GM18873 (cell line): Measurements from ENCODE around the gene C15orf40.
A peak's percentile ranks its signal among the peaks of the same experiment; 100 is the strongest.
"Not testable (repeated sequence)": the region's sequence is repeated elsewhere in the genome, so short reads cannot be mapped to it uniquely, and the experiment has no call there.

Experiments used
- ATAC-seq: cut with Tn5 transposase; IDR thresholded peaks from one replicate; pipeline ENCODE4 v1.9.1; 2021; ENCODE audit warnings: mild to moderate bottlenecking, moderate library complexity, moderate number of reproducible peaks; ENCODE audit not compliant: unreplicated experiment, low FRiP score

The C15orf40 gene

GRCh38 chr15:83011271-83012075, at the start of gene C15orf40:
Gene C15orf40 (minus strand): TSS chr15:83011639. CDS start chr15:83011607, 32 bp downstream.
- peak; percentile 82 for ATAC-seq

GRCh38 chr15:83057696-83058376, 46.4 kb upstream of the C15orf40 start:
- no peak for ATAC-seq

- no peak for ATAC-seq
Measured at GRCh38 chr15:83057002-83057401, 45.6 kb upstream of the C15orf40 start.

- no peak for ATAC-seq
Measured at GRCh38 chr15:83053151-83053550, 41.7 kb upstream of the C15orf40 start.

- ATAC-seq: no peak
Measured at GRCh38 chr15:83046558-83047127, 35.2 kb upstream of the C15orf40 start.

GRCh38 chr15:83044156-83044555, 32.7 kb upstream of the C15orf40 start:
- no peak for ATAC-seq

- ATAC-seq: no peak
Measured at GRCh38 chr15:83039206-83039605, 27.8 kb upstream of the C15orf40 start.

- ATAC-seq: no peak
Measured at GRCh38 chr15:83036253-83036652, 24.8 kb upstream of the C15orf40 start.

- not testable (repeated sequence) for ATAC-seq
Measured at GRCh38 chr15:83031234-83031633, 19.8 kb upstream of the C15orf40 start.

- ATAC-seq: no peak
Measured at GRCh38 chr15:83030021-83030420, 18.6 kb upstream of the C15orf40 start.

GRCh38 chr15:83018436-83018835, 7.0 kb upstream of the C15orf40 start:
- no peak for ATAC-seq

- ATAC-seq: no peak
Measured at GRCh38 chr15:83016906-83017305, 5.5 kb upstream of the C15orf40 start.

GRCh38 chr15:83015361-83015760, 3.9 kb upstream of the C15orf40 start:
- ATAC-seq: no peak

- no peak for ATAC-seq
Measured at GRCh38 chr15:83014205-83014653, 2.8 kb upstream of the C15orf40 start.

GRCh38 chr15:83012636-83013035, 1.2 kb upstream of the C15orf40 start:
- ATAC-seq: no peak

- ATAC-seq: no peak
Measured at GRCh38 chr15:83012076-83012426, 612 bp upstream of the C15orf40 start.

- peak; percentile 51 for ATAC-seq
Measured at GRCh38 chr15:83010709-83011270, 649 bp downstream of the C15orf40 start.

- not testable (repeated sequence) for ATAC-seq
Measured at GRCh38 chr15:83000672-83001031, 10.8 kb downstream of the C15orf40 start.

GRCh38 chr15:82999905-83000671, 11.4 kb downstream of the C15orf40 start:
- ATAC-seq: no peak

GRCh38 chr15:82999426-82999825, 12.0 kb downstream of the C15orf40 start:
- ATAC-seq: no peak
